ENCODE data around the gene RAB6B. TPM values are rescaled to one million over a fixed set of nuclear protein-coding genes. Genes with fewer than 3 reads are reported as not detected.

Gene RAB6B
- total RNA-seq, 1 experiment from 2014 or later = 18.0 TPM

GRCh38 chr3:133894353-133895207 lies 1.1 kb downstream of the RAB6B start:
- Mint-ChIP-seq H3K4me3 (peak overlapping the region; percentile 74), H3K27ac (no peak overlapping the region), H3K9me3 (no peaks in the 10 kb centered on the region), H3K27me3 (ENCODE audit: low read depth) (peaks cover 49% of the 10 kb centered on the region), H3K4me1 (peaks cover 11% of the 10 kb centered on the region), H3K36me3 (no peaks in the 10 kb centered on the region)
- DNase-seq (ENCODE audit: low spot score) (peak; percentile 61), ATAC-seq (peak; percentile 40)
- ChIA-PET POLR2A (interaction anchor here (0.7 kb wide), 1 partner anchor 19 kb away, joined by 4 read pairs; no protein-coding TSS in a partner anchor), CTCF (interaction anchor here (1.0 to 1.9 kb wide), 5 partner anchors 20 to 77 kb away, joined by 3 to 6 read pairs (median 4); no protein-coding TSS in a partner anchor)
- TF ChIP-seq SP1 (CRISPR knock-in tag; conservative IDR thresholded peaks at IDR 0.05) = peak; percentile 23; the same call in 1 of the 2 replicates
- peak; percentile 79; the same call in 1 of the 2 replicates for TF ChIP-seq ZNF281 (CRISPR knock-in tag; IDR thresholded peaks at IDR 0.05)
- peak; percentile 62 for TF ChIP-seq ZNF423 (CRISPR knock-in tag; IDR thresholded peaks at IDR 0.05)
- 0 out of 2 replicates have a peak, but pooled peaks have one; percentile 39 for TF ChIP-seq ATF6 (CRISPR knock-in tag; IDR thresholded peaks at IDR 0.05)
- no peak for TF ChIP-seq MLX (CRISPR knock-in tag; IDR thresholded peaks at IDR 0.05)

GRCh38 chr3:133893683-133894352 lies 1.9 kb downstream of the RAB6B start:
- Mint-ChIP-seq H3K36me3 (no peaks in the 10 kb centered on the region), H3K4me3 (peak overlapping the region; percentile 74), H3K27me3 (ENCODE audit: low read depth) (peaks cover 49% of the 10 kb centered on the region), H3K4me1 (peaks cover 13% of the 10 kb centered on the region), H3K27ac (no peak overlapping the region), H3K9me3 (no peaks in the 10 kb centered on the region)
- ChIA-PET POLR2A (interaction anchor here (0.7 kb wide), 1 partner anchor 19 kb away, joined by 4 read pairs; no protein-coding TSS in a partner anchor), CTCF (interaction anchor here (1.0 to 1.9 kb wide), 3 partner anchors 28 to 76 kb away, joined by 3 to 6 read pairs (median 3); no protein-coding TSS in a partner anchor)
- ATAC-seq (no peak), DNase-seq (ENCODE audit: low spot score) (no peak)
- TF ChIP-seq RORB (CRISPR knock-in tag; IDR thresholded peaks at IDR 0.05) (no peak), ARID4B (CRISPR knock-in tag; IDR thresholded peaks at IDR 0.05; ENCODE audit: borderline replicate concordance) (no peak), ZNF671 (CRISPR knock-in tag; IDR thresholded peaks at IDR 0.05) (no peak), FOXK1 (CRISPR knock-in tag; IDR thresholded peaks at IDR 0.05) (no peak), ZNF512 (CRISPR knock-in tag; IDR thresholded peaks at IDR 0.05; ENCODE audit: borderline replicate concordance) (no peak), KAT7 (CRISPR knock-in tag; IDR thresholded peaks at IDR 0.05; ENCODE audit: borderline replicate concordance) (no peak), ESRRA (CRISPR knock-in tag; IDR thresholded peaks at IDR 0.05; ENCODE audit: borderline replicate concordance) (no peak), STAT6 (CRISPR knock-in tag; conservative IDR thresholded peaks at IDR 0.05; ENCODE audit: low read depth) (no peak), TCF7 (CRISPR knock-in tag; IDR thresholded peaks at IDR 0.05; ENCODE audit: low read depth) (no peak)
